Natural killer cell (primary cell): ENCODE measurements around the gene GNAI3. TPM values are rescaled to one million over a fixed set of nuclear protein-coding genes. Genes with fewer than 3 reads are reported as not detected.

Source experiments
- ATAC-seq, 3 donors: fragments of 150-1000 bp in 2 of 3; fragments of 200-7000 bp in 1 of 3; cut with Tn5 transposase; 1 replicate in 1 of 3; 2 replicates in 2 of 3; pipeline ENCODE4 v1.10.0; 2021; ENCODE audit warnings: mild to moderate bottlenecking in 2 of 3, moderate library complexity in 2 of 3
- DNase-seq, 2 donors: peaks; one replicate each; pipeline versions ENCODE4 v3.0.0 to v3.0.0-alpha.2; 2013 to 2021; ENCODE audit warnings: mixed read lengths in 1 of 2
- H3K27ac ChIP-seq: one replicate; pipeline ENCODE4 v1.5.1; 2013; ENCODE audit warnings: mild to moderate bottlenecking, low read length
- H3K27me3 ChIP-seq: one replicate; pipeline ENCODE4 v1.6.1; 2013; ENCODE audit warnings: low read length; ENCODE audit not compliant: control insufficient read depth, insufficient read depth
- H3K36me3 ChIP-seq: one replicate; pipeline ENCODE4 v1.6.1; 2013; ENCODE audit warnings: low read length; ENCODE audit not compliant: control insufficient read depth, insufficient read depth
- H3K4me1 ChIP-seq: one replicate; pipeline ENCODE4 v1.6.1; 2013; ENCODE audit warnings: low read length; ENCODE audit not compliant: control insufficient read depth, insufficient read depth
- H3K4me3 ChIP-seq: one replicate; pipeline ENCODE4 v1.5.1; 2013; ENCODE audit warnings: low read length
- H3K9me3 ChIP-seq: one replicate; pipeline ENCODE4 v1.6.1; 2013; ENCODE audit warnings: low read length; ENCODE audit not compliant: control insufficient read depth, insufficient read depth
- H3K27ac Mint-ChIP-seq, 2 donors: one replicate each; pipeline ENCODE4 v1.8.0; 2022; ENCODE audit warnings: mild to moderate bottlenecking in 2 of 2, mixed read lengths in 2 of 2, moderate library complexity in 1 of 2
- H3K27me3 Mint-ChIP-seq, 2 donors: one replicate each; pipeline ENCODE4 v1.8.0; 2022; ENCODE audit warnings: low read depth in 2 of 2, mixed read lengths in 2 of 2
- H3K36me3 Mint-ChIP-seq: one replicate; pipeline ENCODE4 v1.8.0; 2022; ENCODE audit warnings: mixed read lengths
- H3K4me1 Mint-ChIP-seq, 2 donors: one replicate each; pipeline ENCODE4 v1.8.0; 2022; ENCODE audit warnings: mixed read lengths in 2 of 2
- H3K4me3 Mint-ChIP-seq: one replicate; pipeline ENCODE4 v1.8.0; 2022; ENCODE audit warnings: mild to moderate bottlenecking, moderate library complexity, mixed read lengths
- H3K9me3 Mint-ChIP-seq, 2 donors: one replicate each; pipeline ENCODE4 v1.8.0; 2022; ENCODE audit warnings: mixed read lengths in 2 of 2
- WGBS: methylation state at CpG from one replicate; pipeline ENCODE4 v1.1.7; 2013; ENCODE audit warnings: missing lambda C conversion rate; ENCODE audit not compliant: insufficient coverage; 5-methylcytosine and 5-hydroxymethylcytosine counted together
- intact Hi-C: fragments of 100-400 bp; cut with micrococcal nuclease; formaldehyde crosslinking; loops from one replicate; pipeline ENCODE4 v1.14.2; 2022
- total RNA-seq, 4 donors: library from RNA; stranded (reverse); fragments of 120-200 nt in 1 of 4; gene quantifications; one replicate each; pipeline versions ENCODE4 v1.2.3 to v1.2.4, GENCODE V29; 2013 to 2022
- TF ChIP-seq, protein P1 (sequence below): fragments of 200-600 bp; IDR thresholded peaks from one replicate; pipeline ENCODE4 v1.8.0; 2022; ENCODE audit warnings: antibody characterized with exemption

The GNAI3 gene
- total RNA-seq, 3 donors from 2014 or later (not counting 1 experiment from before 2014, with no cell fraction given): 6.1 to 7.6 (median 6.9) TPM

DNA sequence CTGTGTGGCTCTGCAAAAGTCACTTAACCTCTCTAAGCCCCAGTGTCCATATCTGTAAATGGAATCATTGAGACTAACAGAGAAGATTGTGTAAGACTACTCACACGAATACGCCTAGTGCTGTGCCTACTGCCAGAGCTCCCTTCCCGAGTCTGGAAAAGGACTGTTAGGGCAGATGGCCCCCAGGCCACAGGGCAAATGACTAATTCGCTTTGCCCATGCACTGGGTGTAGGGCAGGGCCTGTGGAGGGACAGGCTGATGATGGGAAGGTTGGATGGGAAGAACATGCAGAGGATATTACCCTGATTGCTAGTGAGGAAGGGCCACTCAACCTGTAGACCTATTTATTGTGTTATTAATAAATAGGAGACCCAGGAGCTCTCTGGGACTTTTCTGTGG, 12.9 kb upstream of the GNAI3 start:
- ATAC-seq (no peak), DNase-seq (no peak)
- 85% methylated on average over 4 of the region's 4 CpGs for WGBS
- Mint-ChIP-seq H3K27me3 (no peaks in the 10 kb centered on the region), H3K9me3 (no peaks in the 10 kb centered on the region), H3K4me1 (peaks cover 7 to 16% of the 10 kb centered on the region in 2 donors), H3K36me3 (no peaks in the 10 kb centered on the region), H3K4me3 (no peak overlapping the region), H3K27ac (no peak overlapping the region)
- intact Hi-C loops: no loop called here
- TF ChIP-seq, protein P1, sequence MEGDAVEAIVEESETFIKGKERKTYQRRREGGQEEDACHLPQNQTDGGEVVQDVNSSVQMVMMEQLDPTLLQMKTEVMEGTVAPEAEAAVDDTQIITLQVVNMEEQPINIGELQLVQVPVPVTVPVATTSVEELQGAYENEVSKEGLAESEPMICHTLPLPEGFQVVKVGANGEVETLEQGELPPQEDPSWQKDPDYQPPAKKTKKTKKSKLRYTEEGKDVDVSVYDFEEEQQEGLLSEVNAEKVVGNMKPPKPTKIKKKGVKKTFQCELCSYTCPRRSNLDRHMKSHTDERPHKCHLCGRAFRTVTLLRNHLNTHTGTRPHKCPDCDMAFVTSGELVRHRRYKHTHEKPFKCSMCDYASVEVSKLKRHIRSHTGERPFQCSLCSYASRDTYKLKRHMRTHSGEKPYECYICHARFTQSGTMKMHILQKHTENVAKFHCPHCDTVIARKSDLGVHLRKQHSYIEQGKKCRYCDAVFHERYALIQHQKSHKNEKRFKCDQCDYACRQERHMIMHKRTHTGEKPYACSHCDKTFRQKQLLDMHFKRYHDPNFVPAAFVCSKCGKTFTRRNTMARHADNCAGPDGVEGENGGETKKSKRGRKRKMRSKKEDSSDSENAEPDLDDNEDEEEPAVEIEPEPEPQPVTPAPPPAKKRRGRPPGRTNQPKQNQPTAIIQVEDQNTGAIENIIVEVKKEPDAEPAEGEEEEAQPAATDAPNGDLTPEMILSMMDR: no peak
- no peaks in the 10 kb centered on the region for H3K36me3 ChIP-seq
- H3K9me3 ChIP-seq: no peaks in the 10 kb centered on the region
- no peaks in the 10 kb centered on the region for H3K27me3 ChIP-seq
- no peak overlapping the region for H3K4me3 ChIP-seq
- H3K4me1 ChIP-seq: peaks cover 14% of the 10 kb centered on the region
- H3K27ac ChIP-seq: no peak overlapping the region

DNA sequence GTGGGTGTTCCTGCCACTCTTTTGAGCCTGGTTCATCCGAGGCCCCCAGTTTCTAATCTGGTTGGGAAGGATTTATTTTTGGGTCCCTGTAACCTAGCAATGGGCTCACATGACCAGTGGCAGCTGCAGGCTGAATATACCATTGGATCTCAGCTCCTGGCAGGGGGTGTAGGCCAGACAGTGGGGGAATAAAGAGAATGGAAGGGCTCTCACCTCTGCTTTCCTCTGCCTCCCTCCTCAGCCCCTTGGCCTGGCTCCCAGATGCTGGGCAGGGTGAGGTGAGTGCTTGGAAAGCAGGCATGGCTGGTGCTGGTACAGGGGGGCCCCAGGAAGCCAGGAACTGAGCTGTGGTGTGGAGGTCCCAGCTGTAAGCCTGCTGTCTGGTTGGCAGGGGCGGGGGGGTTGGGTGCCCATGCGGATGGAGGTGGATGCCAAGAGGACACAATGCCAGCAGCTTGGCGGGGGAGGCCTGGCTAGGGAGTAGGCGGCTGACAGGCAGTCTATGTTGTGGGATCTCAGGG, 12.4 kb upstream of the GNAI3 start:
- H3K27ac Mint-ChIP-seq: no peak overlapping the region
- H3K4me1 Mint-ChIP-seq: peaks cover 7 to 12% of the 10 kb centered on the region in 2 donors

DNA sequence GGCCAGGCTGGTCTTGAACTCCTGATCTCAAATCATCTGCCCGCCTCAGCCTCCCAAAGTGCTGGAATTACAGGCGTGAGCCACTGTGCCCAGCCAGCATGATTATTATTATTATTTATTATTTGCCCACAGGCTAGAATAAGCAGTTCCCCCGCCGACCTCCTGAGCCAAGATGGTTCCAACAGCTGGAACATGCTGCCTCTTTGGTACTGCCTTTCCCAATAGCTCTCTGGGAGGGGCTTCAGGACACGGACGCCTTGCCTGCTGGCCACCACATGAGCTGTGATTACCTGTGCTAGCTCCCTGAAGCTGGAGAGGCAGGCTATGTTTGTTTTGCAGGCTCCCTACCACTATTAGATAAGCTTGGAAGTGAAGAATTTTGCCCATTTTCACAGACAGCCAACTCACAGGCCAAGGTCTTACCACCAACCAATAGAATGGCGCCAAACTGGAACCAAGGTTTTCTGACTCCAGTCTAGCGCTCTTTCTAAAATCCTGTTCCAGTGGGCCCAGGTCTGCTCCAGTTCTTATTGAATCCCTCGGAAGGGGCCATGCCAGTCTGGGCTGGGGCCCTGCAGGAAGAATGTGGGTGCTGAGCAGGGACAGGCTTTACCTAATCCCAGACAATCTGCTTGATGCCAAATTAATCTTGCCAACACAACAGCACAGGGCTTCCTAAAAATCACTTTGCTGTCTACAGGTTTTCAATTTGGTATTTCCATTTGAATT, 10.8 kb upstream of the GNAI3 start:
- no peaks in the 10 kb centered on the region for H3K9me3 Mint-ChIP-seq
- no peaks in the 10 kb centered on the region for H3K36me3 Mint-ChIP-seq
- H3K4me3 Mint-ChIP-seq: no peak overlapping the region
- no peak overlapping the region for H3K27ac Mint-ChIP-seq
- no peaks in the 10 kb centered on the region for H3K36me3 ChIP-seq
- H3K4me1 ChIP-seq: peaks cover 5% of the 10 kb centered on the region
- no peaks in the 10 kb centered on the region for H3K9me3 ChIP-seq
- DNase-seq (no peak), ATAC-seq (no peak)
- no peaks in the 10 kb centered on the region for H3K27me3 ChIP-seq
- H3K27ac ChIP-seq: no peak overlapping the region
- TF ChIP-seq, protein P1: no peak
- no peak overlapping the region for H3K4me3 ChIP-seq
- H3K27me3 Mint-ChIP-seq: no peaks in the 10 kb centered on the region
- WGBS: 92% methylated on average over 9 of the region's 9 CpGs
- intact Hi-C loops: no loop called here
- H3K4me1 Mint-ChIP-seq: peaks cover 2 to 4% of the 10 kb centered on the region in 2 donors

More for the DNA sequence above, 12.4 kb upstream of the GNAI3 start:
- intact Hi-C loops: no loop called here
- Mint-ChIP-seq H3K36me3 (no peaks in the 10 kb centered on the region), H3K4me3 (no peak overlapping the region), H3K9me3 (no peaks in the 10 kb centered on the region), H3K27me3 (no peaks in the 10 kb centered on the region)
- DNase-seq (no peak), ATAC-seq (no peak)
- 75% methylated on average over 5 of the region's 5 CpGs for WGBS
- Histone ChIP-seq H3K4me3 (no peak overlapping the region), H3K27ac (no peak overlapping the region), H3K4me1 (peaks cover 14% of the 10 kb centered on the region), H3K9me3 (no peaks in the 10 kb centered on the region), H3K27me3 (no peaks in the 10 kb centered on the region), H3K36me3 (no peaks in the 10 kb centered on the region)
- TF ChIP-seq, protein P1: no peak
